ENCODE results near the gene PHACTR1.
"Not testable (repeated sequence)": the region's sequence is repeated elsewhere in the genome, so short reads cannot be mapped to it uniquely, and the experiment has no call there.

The PHACTR1 gene

DNA sequence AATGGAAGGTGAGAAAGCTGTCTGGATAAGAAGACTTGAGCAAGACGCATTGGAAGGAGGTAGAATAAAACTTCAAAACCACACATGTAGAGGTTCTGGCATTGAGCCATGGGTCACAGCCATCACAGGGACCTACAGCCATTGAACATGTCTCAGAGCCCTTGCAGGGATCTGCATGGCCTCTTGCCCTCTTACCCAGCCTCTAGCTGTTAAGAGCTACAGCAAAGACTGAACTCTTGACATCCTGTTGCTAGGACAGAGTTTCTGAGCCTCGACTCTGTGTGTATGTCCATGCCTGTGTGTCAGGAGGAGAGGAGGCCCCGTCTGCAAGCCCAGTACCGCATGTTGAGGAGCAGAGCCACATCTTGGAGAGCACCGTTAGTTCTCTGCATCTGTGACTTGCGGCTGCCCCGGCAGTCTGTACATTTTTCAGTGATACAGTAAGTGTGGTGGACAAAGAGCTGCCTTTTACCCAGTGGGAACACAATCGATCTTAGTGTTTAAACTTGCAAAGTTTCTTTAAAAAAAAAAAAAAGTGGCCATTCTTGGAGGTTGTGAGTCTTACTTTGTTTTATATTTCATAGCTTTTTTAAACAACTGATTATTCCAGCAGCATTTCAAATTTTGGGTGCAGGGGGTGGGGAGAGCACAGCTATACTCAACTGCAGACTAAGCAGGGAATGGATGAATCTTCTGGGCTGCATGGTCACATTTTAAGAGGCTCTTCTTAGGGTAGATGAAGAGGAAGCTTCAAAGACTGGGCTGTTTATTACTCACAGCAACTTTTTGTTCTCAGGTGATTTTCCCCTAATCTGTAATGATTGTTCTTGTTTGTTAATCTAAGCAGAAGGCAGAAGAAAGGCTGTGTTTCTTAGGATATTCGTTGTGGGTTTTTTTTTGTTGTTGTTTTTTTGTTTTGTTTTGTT lies 523.2 kb downstream of the PHACTR1 start:
- no peak overlapping the region for H3K4me3 ChIP-seq (replicated peaks; ENCODE audit: low read depth, low read length)
- TF ChIP-seq, protein P1, sequence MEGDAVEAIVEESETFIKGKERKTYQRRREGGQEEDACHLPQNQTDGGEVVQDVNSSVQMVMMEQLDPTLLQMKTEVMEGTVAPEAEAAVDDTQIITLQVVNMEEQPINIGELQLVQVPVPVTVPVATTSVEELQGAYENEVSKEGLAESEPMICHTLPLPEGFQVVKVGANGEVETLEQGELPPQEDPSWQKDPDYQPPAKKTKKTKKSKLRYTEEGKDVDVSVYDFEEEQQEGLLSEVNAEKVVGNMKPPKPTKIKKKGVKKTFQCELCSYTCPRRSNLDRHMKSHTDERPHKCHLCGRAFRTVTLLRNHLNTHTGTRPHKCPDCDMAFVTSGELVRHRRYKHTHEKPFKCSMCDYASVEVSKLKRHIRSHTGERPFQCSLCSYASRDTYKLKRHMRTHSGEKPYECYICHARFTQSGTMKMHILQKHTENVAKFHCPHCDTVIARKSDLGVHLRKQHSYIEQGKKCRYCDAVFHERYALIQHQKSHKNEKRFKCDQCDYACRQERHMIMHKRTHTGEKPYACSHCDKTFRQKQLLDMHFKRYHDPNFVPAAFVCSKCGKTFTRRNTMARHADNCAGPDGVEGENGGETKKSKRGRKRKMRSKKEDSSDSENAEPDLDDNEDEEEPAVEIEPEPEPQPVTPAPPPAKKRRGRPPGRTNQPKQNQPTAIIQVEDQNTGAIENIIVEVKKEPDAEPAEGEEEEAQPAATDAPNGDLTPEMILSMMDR (IDR thresholded peaks at IDR 0.05; ENCODE audit: low read depth, low read length, missing control alignments): no peak
- no peak for DNase-seq (ENCODE audit: extremely low read depth, low read depth)

DNA sequence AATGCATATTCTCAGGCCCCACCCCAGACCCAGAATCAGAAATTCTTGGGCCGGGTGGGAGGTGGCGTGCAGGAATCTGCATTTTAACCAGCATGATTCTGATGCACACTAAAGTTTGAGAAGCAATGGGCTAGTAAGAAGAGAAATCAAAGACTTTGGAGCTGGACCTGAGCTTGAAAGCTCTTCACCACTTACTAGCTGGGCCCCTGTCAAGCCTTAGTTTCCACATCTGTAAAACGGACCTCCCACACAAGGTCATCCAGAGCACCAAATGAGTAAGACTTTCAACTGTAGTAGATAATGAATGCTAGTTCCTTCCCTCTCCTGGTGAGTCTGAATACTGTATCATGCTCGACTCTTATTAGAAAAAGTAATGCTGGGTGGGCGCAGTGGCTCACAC lies 524.8 kb downstream of the PHACTR1 start:
- DNase-seq (ENCODE audit: extremely low read depth, low read depth): no peak
- H3K4me3 ChIP-seq (replicated peaks; ENCODE audit: low read depth, low read length): no peak overlapping the region
- TF ChIP-seq, protein P1 (IDR thresholded peaks at IDR 0.05; ENCODE audit: low read depth, low read length, missing control alignments): no peak

DNA sequence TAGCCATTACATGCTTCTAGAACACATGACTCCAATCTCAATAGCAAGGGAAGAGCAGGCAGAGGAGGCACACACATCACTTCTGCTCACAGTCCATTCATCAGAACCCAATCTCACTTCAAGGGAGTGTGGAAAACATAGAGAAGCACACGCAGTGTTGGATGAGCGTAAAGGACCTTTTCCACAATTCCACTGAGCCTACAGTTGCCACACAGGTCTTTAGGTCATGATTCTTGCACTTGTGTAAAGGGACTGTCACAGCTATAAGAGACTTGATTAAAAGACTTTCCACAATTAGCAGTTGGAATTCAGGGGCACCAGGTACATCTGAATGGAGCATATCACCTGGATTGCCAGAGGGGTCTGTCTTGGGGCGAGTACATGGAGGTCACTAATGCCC lies 525.6 kb downstream of the PHACTR1 start:
- DNase-seq (ENCODE audit: extremely low read depth, low read depth): no peak
- TF ChIP-seq, protein P1 (IDR thresholded peaks at IDR 0.05; ENCODE audit: low read depth, low read length, missing control alignments): no peak
- no peak overlapping the region for H3K4me3 ChIP-seq (replicated peaks; ENCODE audit: low read depth, low read length)

DNA sequence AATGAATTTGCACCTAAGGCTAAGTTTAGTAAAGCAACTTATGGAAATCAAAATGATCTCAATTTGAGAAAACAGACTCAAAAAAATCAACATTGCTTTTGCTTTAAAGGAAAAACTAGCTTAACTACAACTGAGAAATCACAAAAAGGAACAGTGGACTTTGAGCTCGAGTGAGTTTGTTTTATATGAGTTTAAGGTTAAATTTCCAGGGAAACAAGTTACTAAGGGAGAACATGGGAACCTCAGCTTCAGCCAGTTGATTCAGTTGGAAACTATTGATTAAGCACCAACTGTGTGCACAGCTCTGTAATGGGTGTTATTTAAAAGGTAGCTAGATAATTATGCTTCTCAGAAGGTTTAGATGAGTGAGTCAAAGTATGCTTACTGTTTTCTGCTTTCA lies 526.0 kb downstream of the PHACTR1 start:
- no peak overlapping the region for H3K4me3 ChIP-seq (replicated peaks; ENCODE audit: low read depth, low read length)
- no peak for DNase-seq (ENCODE audit: extremely low read depth, low read depth)
- TF ChIP-seq, protein P1 (IDR thresholded peaks at IDR 0.05; ENCODE audit: low read depth, low read length, missing control alignments): no peak

DNA sequence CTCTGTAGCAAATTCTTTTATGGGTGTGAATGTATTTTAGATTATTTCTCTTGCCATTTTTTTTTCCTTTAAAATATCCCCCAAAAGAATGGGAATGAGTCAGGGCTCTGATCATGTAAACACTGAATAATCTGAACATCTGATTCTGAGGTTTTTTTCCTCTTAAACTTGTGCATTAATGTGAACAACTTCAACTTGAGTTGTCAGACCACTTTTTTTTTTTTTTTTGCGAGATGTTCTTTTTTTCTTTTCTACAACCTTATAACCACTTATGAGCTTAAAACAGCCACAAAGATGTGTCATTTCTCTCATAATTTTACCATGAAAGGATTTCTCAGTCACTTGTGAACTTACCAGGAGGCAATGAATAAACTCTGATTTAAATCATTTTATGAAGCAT lies 526.5 kb downstream of the PHACTR1 start:
- DNase-seq (ENCODE audit: extremely low read depth, low read depth): no peak
- no peak overlapping the region for H3K4me3 ChIP-seq (replicated peaks; ENCODE audit: low read depth, low read length)
- TF ChIP-seq, protein P1 (IDR thresholded peaks at IDR 0.05; ENCODE audit: low read depth, low read length, missing control alignments): no peak

DNA sequence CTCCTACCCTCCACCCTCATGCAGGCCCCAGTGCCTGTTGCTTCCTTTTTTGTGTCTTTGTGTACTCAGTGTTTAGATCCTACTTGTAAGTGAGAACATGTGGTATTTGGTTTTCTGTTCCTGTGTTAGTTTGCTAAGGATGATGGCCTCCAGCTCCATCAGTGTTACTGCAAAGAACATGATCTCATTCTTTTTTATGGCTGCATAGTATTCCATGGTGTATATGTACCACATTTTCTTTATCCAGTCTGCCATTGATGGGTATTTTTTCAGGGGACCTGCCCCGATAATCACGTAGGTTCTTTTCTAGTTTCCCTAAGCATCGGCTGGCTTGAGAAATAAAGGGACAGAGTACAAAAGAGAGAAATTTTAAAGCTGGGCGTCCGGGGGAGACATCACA lies 527.2 kb downstream of the PHACTR1 start:
- not testable (repeated sequence) for DNase-seq (ENCODE audit: extremely low read depth, low read depth); H3K4me3 ChIP-seq (replicated peaks; ENCODE audit: low read depth, low read length)

DNA sequence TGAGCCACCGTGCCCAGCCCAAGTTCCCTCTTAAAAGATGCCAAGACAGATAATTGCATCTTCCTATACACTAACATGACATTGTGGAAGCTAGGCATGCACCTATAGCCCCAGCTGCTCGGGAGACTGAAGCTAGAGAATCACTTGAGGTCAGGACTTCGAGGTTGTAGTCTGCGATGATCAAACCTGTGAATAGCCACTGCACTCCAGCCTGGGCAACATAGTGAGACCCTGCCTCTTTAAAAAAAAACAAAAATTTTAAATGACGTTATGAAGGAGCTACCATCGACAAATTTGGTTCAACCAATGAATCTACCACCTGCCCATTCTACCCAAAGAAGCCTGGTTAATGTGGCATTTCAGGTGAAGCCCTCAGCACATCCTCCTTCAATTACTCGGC lies 531.1 kb downstream of the PHACTR1 start:
- TF ChIP-seq, protein P1 (IDR thresholded peaks at IDR 0.05; ENCODE audit: low read depth, low read length, missing control alignments): no peak
- no peak for DNase-seq (ENCODE audit: extremely low read depth, low read depth)

More for the DNA sequence above, 531.1 kb downstream of the PHACTR1 start:
- H3K4me3 ChIP-seq (replicated peaks; ENCODE audit: low read depth, low read length): no peak overlapping the region
